ENCODE measurements around the gene CHL1.
A peak's percentile ranks its signal among the peaks of the same experiment; 100 is the strongest.

CHL1 gene

DNA sequence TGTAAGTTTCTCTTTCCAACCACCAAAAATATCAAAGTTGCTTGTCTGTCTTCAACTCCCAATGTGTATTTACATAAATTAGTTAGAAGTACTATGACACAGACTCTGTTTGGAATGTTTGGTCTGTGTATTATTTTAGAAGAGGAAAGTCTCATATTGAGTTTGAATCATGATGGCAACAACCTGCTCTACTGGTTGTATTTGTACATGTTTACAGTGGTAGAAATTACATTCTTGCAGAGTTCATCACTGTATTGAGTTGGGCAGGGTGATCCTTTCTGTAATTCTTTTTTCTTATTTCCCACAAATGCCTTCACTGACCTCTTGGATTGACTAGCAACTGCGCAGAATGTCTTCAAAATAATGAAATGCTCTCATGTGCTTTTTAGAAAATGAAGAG, 149.6 kb downstream of the CHL1 start:
- H3K4me3 ChIP-seq (ENCODE audit: low read depth, low read length) = no peak overlapping the region
- in situ Hi-C loops (cut with HindIII; ENCODE audit: low pct_ligation_motif_present, low sequenced_read_pairs) = no loop called here
- H3K27ac ChIP-seq = no peak overlapping the region
- no peaks in the 10 kb centered on the region for H3K36me3 ChIP-seq (replicated peaks)
- TF ChIP-seq, protein P1, sequence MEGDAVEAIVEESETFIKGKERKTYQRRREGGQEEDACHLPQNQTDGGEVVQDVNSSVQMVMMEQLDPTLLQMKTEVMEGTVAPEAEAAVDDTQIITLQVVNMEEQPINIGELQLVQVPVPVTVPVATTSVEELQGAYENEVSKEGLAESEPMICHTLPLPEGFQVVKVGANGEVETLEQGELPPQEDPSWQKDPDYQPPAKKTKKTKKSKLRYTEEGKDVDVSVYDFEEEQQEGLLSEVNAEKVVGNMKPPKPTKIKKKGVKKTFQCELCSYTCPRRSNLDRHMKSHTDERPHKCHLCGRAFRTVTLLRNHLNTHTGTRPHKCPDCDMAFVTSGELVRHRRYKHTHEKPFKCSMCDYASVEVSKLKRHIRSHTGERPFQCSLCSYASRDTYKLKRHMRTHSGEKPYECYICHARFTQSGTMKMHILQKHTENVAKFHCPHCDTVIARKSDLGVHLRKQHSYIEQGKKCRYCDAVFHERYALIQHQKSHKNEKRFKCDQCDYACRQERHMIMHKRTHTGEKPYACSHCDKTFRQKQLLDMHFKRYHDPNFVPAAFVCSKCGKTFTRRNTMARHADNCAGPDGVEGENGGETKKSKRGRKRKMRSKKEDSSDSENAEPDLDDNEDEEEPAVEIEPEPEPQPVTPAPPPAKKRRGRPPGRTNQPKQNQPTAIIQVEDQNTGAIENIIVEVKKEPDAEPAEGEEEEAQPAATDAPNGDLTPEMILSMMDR (IDR thresholded peaks at IDR 0.05; ENCODE audit: low read depth, low read length, missing control alignments) = no peak
- H3K27me3 ChIP-seq (replicated peaks) = no peaks in the 10 kb centered on the region
- no peak for DNase-seq

DNA sequence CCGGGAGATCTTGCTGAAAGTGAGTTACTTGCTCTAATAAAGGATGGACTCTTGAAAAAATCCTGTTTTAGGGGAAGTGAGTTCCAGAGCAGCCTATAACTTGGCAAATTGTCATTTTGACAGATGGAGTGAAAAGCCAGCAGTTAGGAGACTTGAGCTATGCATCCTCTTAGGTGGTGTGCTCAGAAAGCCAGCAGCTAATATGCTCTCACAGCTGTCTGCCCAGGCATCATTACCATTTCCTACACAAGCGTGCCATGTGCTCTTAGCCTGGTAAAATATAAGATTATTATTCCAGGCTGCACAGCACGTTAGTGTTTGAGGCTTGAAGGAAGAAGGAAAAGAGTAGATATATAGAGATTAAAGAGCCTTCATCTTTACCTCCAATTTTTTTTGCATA, 151.0 kb downstream of the CHL1 start:
- Histone ChIP-seq H3K4me3 (ENCODE audit: low read depth, low read length) (no peak overlapping the region), H3K36me3 (replicated peaks) (no peaks in the 10 kb centered on the region), H3K27ac (no peak overlapping the region), H3K27me3 (replicated peaks) (no peaks in the 10 kb centered on the region)
- TF ChIP-seq, protein P1 (IDR thresholded peaks at IDR 0.05; ENCODE audit: low read depth, low read length, missing control alignments) = no peak
- DNase-seq = no peak
- in situ Hi-C loops (cut with HindIII; ENCODE audit: low pct_ligation_motif_present, low sequenced_read_pairs) = no loop called here

DNA sequence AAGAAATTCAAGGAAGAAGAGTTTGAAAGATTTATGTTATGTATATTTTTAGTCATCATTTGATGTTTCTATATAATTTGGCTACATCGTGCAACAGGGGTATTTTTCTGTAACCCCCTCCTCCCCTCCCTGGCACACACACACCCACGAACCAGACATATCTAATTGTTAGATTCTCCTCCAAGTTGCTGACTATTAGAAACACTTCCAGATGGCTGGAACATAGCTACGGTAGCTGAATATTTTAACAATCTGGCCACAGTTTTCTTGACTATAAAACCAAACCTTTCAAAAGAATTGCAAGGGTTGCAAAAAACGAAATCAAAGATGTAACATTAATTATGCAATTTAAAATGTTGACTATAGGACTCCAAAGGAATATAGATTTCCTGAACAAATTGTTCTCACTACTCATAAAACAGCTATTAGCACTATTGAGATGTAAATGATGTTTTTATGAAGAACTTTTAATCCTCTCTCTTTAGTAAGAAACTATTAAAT, 154.4 kb downstream of the CHL1 start:
- DNase-seq = no peak
- in situ Hi-C loops (cut with HindIII; ENCODE audit: low pct_ligation_motif_present, low sequenced_read_pairs) = no loop called here
- H3K27me3 ChIP-seq (replicated peaks) = no peaks in the 10 kb centered on the region
- H3K27ac ChIP-seq = no peak overlapping the region
- TF ChIP-seq, protein P1 (IDR thresholded peaks at IDR 0.05; ENCODE audit: low read depth, low read length, missing control alignments) = no peak
- no peaks in the 10 kb centered on the region for H3K36me3 ChIP-seq (replicated peaks)
- H3K4me3 ChIP-seq (ENCODE audit: low read depth, low read length) = no peak overlapping the region

DNA sequence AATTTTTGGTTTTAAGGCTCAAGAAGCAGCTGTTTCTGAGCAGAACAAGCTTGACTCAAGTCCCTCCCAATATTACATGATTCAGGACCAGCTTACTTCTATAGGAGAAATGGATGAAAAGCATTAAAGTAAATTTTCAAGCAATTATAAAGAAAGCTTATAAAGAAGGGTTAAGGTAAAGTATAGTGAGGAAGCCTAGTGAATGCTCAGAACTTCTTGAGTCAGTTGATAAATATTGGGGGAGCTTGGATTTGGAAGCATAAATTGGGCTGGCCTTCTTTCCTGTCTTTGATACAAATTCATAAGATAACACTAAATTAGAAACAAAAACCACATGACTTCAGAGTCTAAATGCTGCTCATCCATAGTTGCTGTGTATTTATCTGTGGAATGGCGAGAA, 156.0 kb downstream of the CHL1 start:
- in situ Hi-C loops (cut with HindIII; ENCODE audit: low pct_ligation_motif_present, low sequenced_read_pairs) = no loop called here
- Histone ChIP-seq H3K4me3 (ENCODE audit: low read depth, low read length) (no peak overlapping the region), H3K36me3 (replicated peaks) (no peaks in the 10 kb centered on the region), H3K27ac (no peak overlapping the region), H3K27me3 (replicated peaks) (no peaks in the 10 kb centered on the region)
- TF ChIP-seq, protein P1 (IDR thresholded peaks at IDR 0.05; ENCODE audit: low read depth, low read length, missing control alignments) = no peak
- DNase-seq = no peak

DNA sequence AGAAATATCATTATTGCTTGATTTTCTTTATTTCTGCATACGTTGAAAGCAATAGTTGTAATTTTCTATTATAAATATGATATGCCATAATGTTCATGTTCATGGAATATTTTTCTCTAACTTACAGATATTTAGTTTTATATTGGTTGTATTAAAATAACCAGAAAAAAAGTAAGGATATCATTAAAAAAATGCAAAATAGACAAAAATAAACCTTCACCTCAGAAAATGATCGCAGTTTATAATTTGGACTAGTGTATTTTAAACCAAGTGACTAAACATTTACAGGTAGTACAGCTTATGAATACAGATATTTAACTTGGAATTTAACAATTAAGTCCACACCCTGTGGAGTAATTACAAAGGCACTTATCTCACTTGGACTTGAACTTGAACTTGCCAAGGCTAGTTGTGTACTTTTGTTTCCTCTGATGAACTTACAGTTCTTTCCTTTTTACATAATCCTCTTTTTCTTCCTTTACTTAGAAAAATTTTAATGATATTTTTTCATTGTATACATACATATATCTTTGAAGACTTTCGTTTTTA, 156.7 kb downstream of the CHL1 start:
- Histone ChIP-seq H3K36me3 (replicated peaks) (no peaks in the 10 kb centered on the region), H3K27ac (no peak overlapping the region), H3K27me3 (replicated peaks) (no peaks in the 10 kb centered on the region), H3K4me3 (ENCODE audit: low read depth, low read length) (no peak overlapping the region)
- TF ChIP-seq, protein P1 (IDR thresholded peaks at IDR 0.05; ENCODE audit: low read depth, low read length, missing control alignments) = no peak
- in situ Hi-C loops (cut with HindIII; ENCODE audit: low pct_ligation_motif_present, low sequenced_read_pairs) = no loop called here
- DNase-seq = no peak

DNA sequence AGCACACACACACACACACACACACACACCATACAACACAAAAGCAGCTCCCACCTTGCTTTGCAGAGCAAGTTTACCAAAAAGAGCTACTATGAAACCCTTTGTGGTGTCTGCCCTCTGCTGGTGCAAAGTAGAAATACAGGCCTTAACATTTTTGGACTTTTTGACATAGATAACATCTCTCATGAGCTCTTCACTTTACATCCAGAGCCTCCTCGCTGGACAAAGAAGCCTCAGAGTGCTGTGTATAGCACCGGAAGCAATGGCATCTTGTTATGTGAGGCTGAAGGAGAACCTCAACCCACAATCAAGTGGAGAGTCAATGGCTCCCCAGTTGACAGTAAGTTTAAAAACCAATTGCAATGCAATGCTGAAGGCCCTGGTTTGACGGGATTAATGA, 157.9 kb downstream of the CHL1 start:
- Histone ChIP-seq H3K36me3 (replicated peaks) (no peaks in the 10 kb centered on the region), H3K4me3 (ENCODE audit: low read depth, low read length) (no peak overlapping the region), H3K27me3 (replicated peaks) (no peaks in the 10 kb centered on the region), H3K27ac (no peak overlapping the region)
- in situ Hi-C loops (cut with HindIII; ENCODE audit: low pct_ligation_motif_present, low sequenced_read_pairs) = no loop called here
- DNase-seq = peak; percentile 38
- TF ChIP-seq, protein P1 (IDR thresholded peaks at IDR 0.05; ENCODE audit: low read depth, low read length, missing control alignments) = peak; percentile 76

All from brain microvascular endothelial cell (primary cell).